Epithelial cell of esophagus (primary cell): Measurements from ENCODE around the gene MRPS2.
A peak's percentile ranks its signal among the peaks of the same experiment; 100 is the strongest.

Experiments
- DNase-seq: peaks from one replicate; pipeline ENCODE4 v3.0.0; 2010; ENCODE audit warnings: low read depth
- H3K4me3 ChIP-seq: 2 replicates; pipeline ENCODE4 v1.5.1; 2011; ENCODE audit warnings: mild to moderate bottlenecking, low read length, control low read depth
- CTCF ChIP-seq: IDR thresholded peaks from 2 replicates; pipeline ENCODE4 v1.5.1; 2011; ENCODE audit warnings: low read depth, mild to moderate bottlenecking, low read length, control low read depth, inconsistent platforms; ENCODE audit not compliant: insufficient read depth; ENCODE audit errors: missing control alignments

MRPS2 gene

GRCh38 chr9:135501261-135502167, 1.0 kb downstream of the MRPS2 start:
- TF ChIP-seq CTCF: no peak
- H3K4me3 ChIP-seq: peak overlapping the region; percentile 74
- no peak for DNase-seq

- DNase-seq: no peak
- peak overlapping the region; percentile 74 for H3K4me3 ChIP-seq
- no peak for TF ChIP-seq CTCF
Observed at GRCh38 chr9:135502168-135502872, 1.8 kb downstream of the MRPS2 start.

- no peak for TF ChIP-seq CTCF
- H3K4me3 ChIP-seq: no peak overlapping the region
- DNase-seq: no peak
Observed at GRCh38 chr9:135502873-135503321, 2.4 kb downstream of the MRPS2 start.

- no peak for TF ChIP-seq CTCF
- no peak for DNase-seq
Observed at GRCh38 chr9:135503371-135504261, 3.1 kb downstream of the MRPS2 start.

GRCh38 chr9:135504262-135505243, 4.1 kb downstream of the MRPS2 start:
- H3K4me3 ChIP-seq: no peak overlapping the region
- peak; percentile 79 for TF ChIP-seq CTCF
- DNase-seq: peak; percentile 67

More at GRCh38 chr9:135503371-135504261, 3.1 kb downstream of the MRPS2 start:
- H3K4me3 ChIP-seq: no peak overlapping the region
